Stomach (tissue), 4 donors: ENCODE results near the gene RAB32.

Source experiments
- CTCF ChIP-seq, 7 experiments: fragments of 450-650 bp in 4 of 7; fragments of 200-600 bp in 3 of 7; sonication (generic) in 3 of 7; IDR thresholded peaks; one replicate each; pipeline ENCODE4 v1.5.1; 2016 to 2019; ENCODE audit warnings: antibody characterized with exemption in 7 of 7, control low read depth in 2 of 7, mild to moderate bottlenecking in 1 of 7
- POLR2A ChIP-seq, 4 donors: fragments of 450-650 bp; IDR thresholded peaks; one replicate each; pipeline ENCODE4 v1.6.1; 2016; ENCODE audit warnings: antibody characterized with exemption in 4 of 4, control low read depth in 2 of 4, mild to moderate bottlenecking in 1 of 4, moderate library complexity in 1 of 4
- POLR2AphosphoS5 ChIP-seq, 3 donors: sonication (generic); formaldehyde crosslinking; IDR thresholded peaks; one replicate each; pipeline ENCODE4 v1.6.1; 2016; ENCODE audit warnings: antibody characterized with exemption in 3 of 3

GRCh38 chr6:146548898-146549374 is 5.3 kb downstream of the RAB32 start:
- no peak for TF ChIP-seq POLR2A (IDR thresholded peaks at IDR 0.05)
- no peak for TF ChIP-seq CTCF (IDR thresholded peaks at IDR 0.05)
- TF ChIP-seq POLR2AphosphoS5 (IDR thresholded peaks at IDR 0.05) = no peak
